Osteocyte (in vitro differentiated cells): ENCODE data around the gene MKRN2. TPM values are rescaled to one million over a fixed set of nuclear protein-coding genes. Genes with fewer than 3 reads are reported as not detected.

ENCODE experiments used
- DNase-seq: peaks from one replicate; pipeline ENCODE4 v3.0.0; 2021; ENCODE audit warnings: mixed read lengths; ENCODE audit not compliant: unreplicated experiment; ENCODE audit errors: extremely low spot score
- H3K27ac Mint-ChIP-seq: one replicate; pipeline ENCODE4 v1.8.0; 2021; ENCODE audit warnings: mild to moderate bottlenecking, mixed read lengths; ENCODE audit not compliant: unreplicated experiment
- H3K27me3 Mint-ChIP-seq: one replicate; pipeline ENCODE4 v1.8.0; 2021; ENCODE audit warnings: mixed read lengths; ENCODE audit not compliant: unreplicated experiment
- H3K36me3 Mint-ChIP-seq: one replicate; pipeline ENCODE4 v1.8.0; 2021; ENCODE audit warnings: mixed read lengths; ENCODE audit not compliant: unreplicated experiment
- H3K4me1 Mint-ChIP-seq: one replicate; pipeline ENCODE4 v1.8.0; 2021; ENCODE audit warnings: mixed read lengths; ENCODE audit not compliant: unreplicated experiment
- H3K4me3 Mint-ChIP-seq: one replicate; pipeline ENCODE4 v1.8.0; 2021; ENCODE audit warnings: mild to moderate bottlenecking, moderate library complexity, mixed read lengths; ENCODE audit not compliant: unreplicated experiment
- H3K9me3 Mint-ChIP-seq: one replicate; pipeline ENCODE4 v1.8.0; 2021; ENCODE audit warnings: mixed read lengths; ENCODE audit not compliant: unreplicated experiment
- total RNA-seq: library from RNA; stranded (reverse); gene quantifications from 2 replicates; pipeline ENCODE4 v1.2.1, GENCODE V29; 2021
- TF ChIP-seq, protein P1 (sequence below): fragments of 200-600 bp; sonication (generic); IDR thresholded peaks from 2 replicates; pipeline ENCODE4 v1.5.0; 2021; ENCODE audit warnings: antibody characterized with exemption, mild to moderate bottlenecking, moderate library complexity

MKRN2 gene
- total RNA-seq, 1 donor from 2014 or later: 32.4 TPM

DNA sequence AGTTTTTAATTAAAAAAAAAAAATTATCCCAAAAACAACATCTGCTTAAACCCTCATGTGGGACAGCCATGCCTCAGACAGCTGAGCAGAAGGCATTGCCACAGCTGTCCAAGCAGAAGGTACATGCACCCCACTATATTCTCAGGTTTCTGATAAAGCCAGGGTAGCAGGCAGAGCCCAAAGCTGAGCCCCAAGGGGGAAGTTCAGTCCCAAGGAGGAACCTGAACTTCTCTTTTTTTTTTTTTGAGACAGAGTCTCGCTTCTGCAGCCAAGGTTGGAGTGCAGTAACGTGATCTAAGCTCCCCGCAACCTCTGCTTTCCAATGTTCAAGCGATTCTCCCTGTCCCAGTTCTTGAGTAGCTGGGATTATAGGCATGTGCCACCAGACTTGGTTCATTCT is 33.2 kb downstream of the MKRN2 start:
- H3K9me3 Mint-ChIP-seq: no peaks in the 10 kb centered on the region

DNA sequence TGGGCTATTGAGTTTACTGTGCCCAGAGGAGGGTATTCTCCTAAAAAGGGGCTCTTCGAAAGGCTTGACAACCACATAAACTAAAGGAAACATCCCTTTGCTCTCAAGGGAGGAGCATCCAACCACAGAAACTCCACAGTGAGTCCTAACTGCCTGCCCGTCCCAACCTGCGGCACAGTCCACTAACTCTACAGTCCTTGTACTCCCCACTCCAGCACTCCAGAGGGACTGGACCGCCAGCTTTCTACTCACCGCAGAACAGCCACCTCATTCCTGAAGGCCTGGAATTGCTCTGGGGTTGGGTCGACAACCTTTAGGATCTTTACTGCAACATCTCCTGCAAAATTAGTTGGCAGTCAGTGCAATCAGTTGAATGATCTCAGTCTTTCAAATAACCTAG is 34.6 kb downstream of the MKRN2 start:
- Mint-ChIP-seq H3K9me3 (no peaks in the 10 kb centered on the region), H3K27ac (no peak overlapping the region), H3K4me1 (no peaks in the 10 kb centered on the region), H3K27me3 (no peaks in the 10 kb centered on the region), H3K36me3 (peaks cover 49% of the 10 kb centered on the region), H3K4me3 (no peak overlapping the region)
- TF ChIP-seq, protein P1, sequence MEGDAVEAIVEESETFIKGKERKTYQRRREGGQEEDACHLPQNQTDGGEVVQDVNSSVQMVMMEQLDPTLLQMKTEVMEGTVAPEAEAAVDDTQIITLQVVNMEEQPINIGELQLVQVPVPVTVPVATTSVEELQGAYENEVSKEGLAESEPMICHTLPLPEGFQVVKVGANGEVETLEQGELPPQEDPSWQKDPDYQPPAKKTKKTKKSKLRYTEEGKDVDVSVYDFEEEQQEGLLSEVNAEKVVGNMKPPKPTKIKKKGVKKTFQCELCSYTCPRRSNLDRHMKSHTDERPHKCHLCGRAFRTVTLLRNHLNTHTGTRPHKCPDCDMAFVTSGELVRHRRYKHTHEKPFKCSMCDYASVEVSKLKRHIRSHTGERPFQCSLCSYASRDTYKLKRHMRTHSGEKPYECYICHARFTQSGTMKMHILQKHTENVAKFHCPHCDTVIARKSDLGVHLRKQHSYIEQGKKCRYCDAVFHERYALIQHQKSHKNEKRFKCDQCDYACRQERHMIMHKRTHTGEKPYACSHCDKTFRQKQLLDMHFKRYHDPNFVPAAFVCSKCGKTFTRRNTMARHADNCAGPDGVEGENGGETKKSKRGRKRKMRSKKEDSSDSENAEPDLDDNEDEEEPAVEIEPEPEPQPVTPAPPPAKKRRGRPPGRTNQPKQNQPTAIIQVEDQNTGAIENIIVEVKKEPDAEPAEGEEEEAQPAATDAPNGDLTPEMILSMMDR: no peak
- DNase-seq: no peak

More for the DNA sequence above, 33.2 kb downstream of the MKRN2 start:
- no peak overlapping the region for H3K27ac Mint-ChIP-seq
- no peak overlapping the region for H3K4me3 Mint-ChIP-seq
- DNase-seq: no peak
- TF ChIP-seq, protein P1: no peak
- no peaks in the 10 kb centered on the region for H3K27me3 Mint-ChIP-seq
- peaks cover 46% of the 10 kb centered on the region for H3K36me3 Mint-ChIP-seq
- no peaks in the 10 kb centered on the region for H3K4me1 Mint-ChIP-seq

DNA sequence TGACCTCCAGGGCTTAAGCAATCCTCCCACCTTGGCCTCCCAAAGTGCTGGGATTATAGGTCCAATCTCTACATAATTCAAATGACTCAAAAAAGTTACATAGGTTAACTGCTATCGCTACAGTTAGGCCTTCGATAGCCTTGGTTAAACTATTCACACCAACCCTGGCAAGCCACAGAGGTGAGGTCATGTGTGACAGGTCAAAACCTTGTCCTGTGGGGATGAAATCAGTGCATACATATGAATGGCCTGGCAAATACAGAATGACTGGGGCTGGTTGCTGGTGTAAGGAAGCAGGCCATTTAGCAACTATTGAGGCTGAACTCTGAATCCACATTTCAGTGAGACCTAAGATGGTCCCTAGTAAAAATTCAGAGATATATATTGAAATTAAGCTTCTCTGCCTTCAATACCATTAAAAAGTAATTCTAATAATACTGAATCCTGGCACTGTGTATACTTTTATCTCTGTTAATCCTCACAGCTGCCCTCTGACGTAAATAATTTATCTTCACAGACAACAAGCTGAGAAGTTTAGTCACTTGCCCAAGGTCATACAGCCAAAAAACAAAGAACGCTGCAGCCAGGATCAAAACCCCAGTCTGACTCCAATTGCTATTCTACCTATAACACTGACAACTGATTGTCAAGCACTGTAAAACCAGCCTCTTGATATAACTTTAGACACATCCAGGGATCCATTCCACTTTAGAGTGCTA is 35.3 kb downstream of the MKRN2 start:
- TF ChIP-seq, protein P1: no peak
- Mint-ChIP-seq H3K27me3 (no peaks in the 10 kb centered on the region), H3K36me3 (peaks cover 49% of the 10 kb centered on the region), H3K9me3 (no peaks in the 10 kb centered on the region), H3K27ac (no peak overlapping the region), H3K4me1 (no peaks in the 10 kb centered on the region), H3K4me3 (no peak overlapping the region)
- no peak for DNase-seq

DNA sequence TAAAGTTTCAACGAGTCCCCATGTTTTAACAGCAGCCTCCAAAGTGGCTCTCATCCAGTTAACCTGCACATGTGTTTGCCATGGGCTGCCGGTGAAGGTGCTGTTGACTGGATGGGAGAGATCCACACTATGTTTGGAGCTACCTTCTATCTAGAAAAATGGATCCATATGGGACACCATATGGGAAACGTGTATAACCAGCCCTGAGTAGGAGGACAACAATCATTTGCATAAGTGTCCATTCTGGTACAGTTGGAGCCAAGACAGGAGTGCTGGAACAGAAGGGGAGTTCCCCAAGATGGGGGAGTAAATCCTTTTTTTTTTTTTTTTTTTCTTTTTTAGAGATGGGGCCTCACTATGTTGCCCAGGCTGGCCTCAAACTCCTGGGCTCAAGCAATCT is 36.6 kb downstream of the MKRN2 start:
- DNase-seq: no peak
- no peak overlapping the region for H3K27ac Mint-ChIP-seq
- H3K9me3 Mint-ChIP-seq: no peaks in the 10 kb centered on the region
- no peak overlapping the region for H3K4me3 Mint-ChIP-seq
- H3K27me3 Mint-ChIP-seq: no peaks in the 10 kb centered on the region
- TF ChIP-seq, protein P1: no peak
- H3K4me1 Mint-ChIP-seq: no peaks in the 10 kb centered on the region
- peaks cover 45% of the 10 kb centered on the region for H3K36me3 Mint-ChIP-seq

DNA sequence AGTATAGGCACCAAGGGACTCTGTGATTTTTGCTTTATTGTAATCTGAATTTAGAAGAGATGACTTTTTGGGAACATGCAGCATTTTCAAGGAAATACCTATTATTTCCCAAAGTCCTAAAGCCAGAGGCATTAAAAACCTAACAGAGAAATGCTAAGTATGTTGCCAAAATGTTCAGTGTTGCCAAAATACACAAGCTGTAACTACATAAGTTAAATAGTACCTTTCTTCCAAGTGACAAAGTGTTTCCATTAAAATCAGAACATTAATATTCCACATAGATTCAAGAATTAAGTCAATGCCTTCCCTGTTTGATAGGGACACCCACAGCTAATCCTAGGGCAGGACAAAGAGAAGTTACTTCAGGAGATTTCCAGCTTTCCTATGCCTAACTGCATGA is 42.0 kb downstream of the MKRN2 start:
- Mint-ChIP-seq H3K27me3 (no peaks in the 10 kb centered on the region), H3K9me3 (no peaks in the 10 kb centered on the region), H3K4me3 (no peak overlapping the region), H3K27ac (peak overlapping the region; percentile 76), H3K4me1 (peaks cover 13% of the 10 kb centered on the region), H3K36me3 (peaks cover 48% of the 10 kb centered on the region)
- DNase-seq: no peak
- TF ChIP-seq, protein P1: no peak
